Measurements from ENCODE around the gene HHAT. TPM values are rescaled to one million over a fixed set of nuclear protein-coding genes. Genes with fewer than 3 reads are reported as not detected.

Gene HHAT
- total and polyA plus RNA-seq, 4 donors = 1.9 to 3.9 (median 2.6) TPM

DNA sequence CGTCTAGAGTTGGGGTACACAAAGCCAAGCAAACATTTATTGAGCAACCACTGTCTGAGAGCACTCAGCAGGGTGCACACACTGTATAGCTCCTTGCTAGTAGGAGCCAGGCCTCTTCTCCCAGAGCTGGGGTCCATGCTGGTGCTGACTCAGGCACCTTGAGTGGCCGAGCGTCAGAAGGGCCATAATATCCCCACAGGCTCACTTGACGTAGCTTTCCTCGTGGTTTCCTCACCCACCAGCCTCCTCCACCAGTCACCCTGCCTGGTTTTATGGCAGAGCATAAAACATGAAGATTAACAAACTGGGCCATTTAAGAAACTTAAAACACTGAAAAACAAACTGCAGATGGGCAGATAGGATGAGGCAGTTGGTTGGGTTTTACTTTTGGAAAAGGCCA, 361.5 kb downstream of the HHAT start:
- no peaks in the 10 kb centered on the region for H3K9me3 ChIP-seq (ENCODE audit: control insufficient read depth, low read length)
- H3K4me3 ChIP-seq (ENCODE audit: low read length in 2 of 2) = no peak overlapping the region
- H3K27ac ChIP-seq (ENCODE audit: low read depth in 1 of 2, low read length in 2 of 2) = no peak overlapping the region
- no peaks in the 10 kb centered on the region for H3K4me1 ChIP-seq (ENCODE audit: control insufficient read depth in 1 of 2, insufficient read depth in 2 of 2, low read length in 2 of 2)
- 84 to 85% methylated on average over 5 of the region's 5 CpGs for WGBS, 2 donors
- ATAC-seq (ENCODE audit: low FRiP score) = no peak
- no peaks in the 10 kb centered on the region for H3K27me3 ChIP-seq (ENCODE audit: control insufficient read depth in 1 of 2, insufficient read depth in 2 of 2, low read length in 1 of 2)
- H3K36me3 ChIP-seq (ENCODE audit: control insufficient read depth in 1 of 2, insufficient read depth in 2 of 2, low read length in 1 of 2) = no peaks in the 10 kb centered on the region
- intact Hi-C loops (cut with DNase I) = no loop called here
- DNase-seq = no peak

DNA sequence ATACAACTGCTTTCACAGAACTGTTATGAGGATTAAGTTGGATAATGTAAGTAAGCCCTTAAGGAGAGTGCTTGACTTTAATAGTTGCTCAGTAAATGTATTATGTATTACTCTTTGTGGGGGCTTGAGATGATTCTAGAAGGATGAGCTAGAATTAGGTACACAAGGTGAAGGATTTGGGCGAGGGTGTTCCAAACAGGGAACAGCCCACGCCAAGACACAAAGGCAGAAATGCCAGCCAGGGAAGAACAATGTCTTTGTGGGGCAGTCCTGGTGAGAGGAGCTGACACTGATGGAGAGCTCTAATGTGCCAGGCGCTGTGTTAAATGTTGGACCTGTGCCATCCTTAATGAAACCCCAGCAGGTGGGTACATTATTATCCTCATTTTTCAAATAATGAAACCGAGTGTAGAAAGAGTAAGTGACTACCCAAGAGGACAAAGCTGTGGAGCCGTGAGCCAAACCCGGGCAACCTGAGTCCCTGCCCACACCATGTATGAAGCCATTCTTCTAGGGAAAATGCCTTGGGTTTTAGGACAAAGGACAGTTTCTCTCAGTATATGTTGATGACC, 362.4 kb downstream of the HHAT start:
- no peak overlapping the region for H3K4me3 ChIP-seq (ENCODE audit: low read length in 2 of 2)
- no peak overlapping the region for H3K27ac ChIP-seq (ENCODE audit: low read depth in 1 of 2, low read length in 2 of 2)
- H3K9me3 ChIP-seq (ENCODE audit: control insufficient read depth, low read length) = no peaks in the 10 kb centered on the region
- 93 to 95% methylated on average over 6 of the region's 6 CpGs for WGBS, 2 donors
- H3K36me3 ChIP-seq (ENCODE audit: control insufficient read depth in 1 of 2, insufficient read depth in 2 of 2, low read length in 1 of 2) = no peaks in the 10 kb centered on the region
- ATAC-seq (ENCODE audit: low FRiP score) = no peak
- no peaks in the 10 kb centered on the region for H3K27me3 ChIP-seq (ENCODE audit: control insufficient read depth in 1 of 2, insufficient read depth in 2 of 2, low read length in 1 of 2)
- H3K4me1 ChIP-seq (ENCODE audit: control insufficient read depth in 1 of 2, insufficient read depth in 2 of 2, low read length in 2 of 2) = no peaks in the 10 kb centered on the region
- DNase-seq = no peak
- intact Hi-C loops (cut with DNase I) = no loop called here

DNA sequence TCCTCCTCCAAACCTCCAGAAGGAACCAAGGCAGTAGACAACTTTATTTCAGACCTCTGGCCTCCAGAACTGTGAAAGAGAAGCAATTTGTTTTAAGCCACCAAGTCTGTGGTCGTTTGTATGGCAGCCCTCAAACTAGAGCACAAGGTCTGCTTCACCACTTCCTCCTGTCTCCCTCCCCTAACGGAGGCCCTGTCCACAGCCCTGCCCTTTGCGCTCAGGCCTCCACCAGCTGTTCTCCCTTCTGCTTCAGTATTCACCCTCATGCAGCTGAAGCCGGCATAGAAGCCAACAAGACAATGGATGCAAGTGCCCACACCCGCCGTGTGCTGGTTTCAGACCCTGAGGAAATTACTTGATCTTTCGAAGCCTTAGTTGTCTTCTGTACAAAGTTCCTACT, 364.1 kb downstream of the HHAT start:
- Histone ChIP-seq H3K4me3 (ENCODE audit: low read length in 2 of 2) (no peak overlapping the region), H3K27me3 (ENCODE audit: control insufficient read depth in 1 of 2, insufficient read depth in 2 of 2, low read length in 1 of 2) (no peaks in the 10 kb centered on the region), H3K36me3 (ENCODE audit: control insufficient read depth in 1 of 2, insufficient read depth in 2 of 2, low read length in 1 of 2) (no peaks in the 10 kb centered on the region), H3K27ac (ENCODE audit: low read depth in 1 of 2, low read length in 2 of 2) (no peak overlapping the region), H3K4me1 (ENCODE audit: control insufficient read depth in 1 of 2, insufficient read depth in 2 of 2, low read length in 2 of 2) (no peaks in the 10 kb centered on the region), H3K9me3 (ENCODE audit: control insufficient read depth, low read length) (no peaks in the 10 kb centered on the region)
- no peak for ATAC-seq (ENCODE audit: low FRiP score)
- 74 to 75% methylated on average over 7 of the region's 7 CpGs for WGBS, 2 donors
- no peak for DNase-seq
- intact Hi-C loops (cut with DNase I) = no loop called here

DNA sequence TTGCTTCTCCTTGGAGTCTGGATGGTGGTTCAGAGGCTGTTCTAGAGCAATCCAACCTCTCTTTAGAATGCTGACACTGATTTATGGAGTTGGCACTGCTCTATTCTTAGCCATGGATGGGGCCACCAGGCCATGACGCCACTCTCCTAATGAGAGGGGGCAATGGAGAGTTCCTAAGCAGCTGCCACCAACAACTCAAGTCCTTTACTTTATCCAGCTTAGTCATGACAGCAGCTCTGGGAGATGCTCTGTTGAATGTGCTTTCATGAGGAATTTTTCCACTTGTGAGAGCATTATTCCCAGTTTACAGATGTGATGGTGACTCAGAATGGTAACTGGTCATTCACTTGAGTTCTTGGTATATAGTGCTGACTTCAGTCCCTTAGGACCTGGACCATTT, 366.3 kb downstream of the HHAT start:
- no peak for ATAC-seq (ENCODE audit: low FRiP score)
- DNase-seq = no peak
- no peaks in the 10 kb centered on the region for H3K36me3 ChIP-seq (ENCODE audit: control insufficient read depth in 1 of 2, insufficient read depth in 2 of 2, low read length in 1 of 2)
- no peaks in the 10 kb centered on the region for H3K4me1 ChIP-seq (ENCODE audit: control insufficient read depth in 1 of 2, insufficient read depth in 2 of 2, low read length in 2 of 2)
- H3K9me3 ChIP-seq (ENCODE audit: control insufficient read depth, low read length) = no peaks in the 10 kb centered on the region
- H3K27me3 ChIP-seq (ENCODE audit: control insufficient read depth in 1 of 2, insufficient read depth in 2 of 2, low read length in 1 of 2) = no peaks in the 10 kb centered on the region
- no peak overlapping the region for H3K27ac ChIP-seq (ENCODE audit: low read depth in 1 of 2, low read length in 2 of 2)
- intact Hi-C loops (cut with DNase I) = no loop called here
- no peak overlapping the region for H3K4me3 ChIP-seq (ENCODE audit: low read length in 2 of 2)
- WGBS, 2 donors = 22 to 34% methylated on average over 1 of the region's 1 CpG

DNA sequence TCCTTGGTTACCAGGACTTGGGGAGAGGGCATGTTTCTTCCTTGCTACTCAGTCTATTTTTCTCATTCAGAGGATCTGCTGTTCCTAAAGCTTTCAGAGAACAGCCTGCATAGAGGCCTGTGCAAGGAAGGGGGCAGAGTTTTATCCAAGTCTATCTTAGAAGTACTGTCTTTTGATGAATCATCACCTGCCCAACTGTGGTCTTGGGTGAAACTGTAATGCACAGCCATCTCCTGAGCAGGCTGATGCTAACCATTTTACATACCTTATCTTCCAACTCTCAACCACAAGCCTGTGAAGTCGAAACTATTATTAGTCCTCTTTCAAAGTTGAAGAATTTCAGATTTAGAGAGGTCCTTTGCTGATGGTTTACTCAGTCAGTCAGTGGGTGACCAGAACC, 368.0 kb downstream of the HHAT start:
- H3K4me1 ChIP-seq (ENCODE audit: control insufficient read depth in 1 of 2, insufficient read depth in 2 of 2, low read length in 2 of 2) = no peaks in the 10 kb centered on the region
- no peaks in the 10 kb centered on the region for H3K36me3 ChIP-seq (ENCODE audit: control insufficient read depth in 1 of 2, insufficient read depth in 2 of 2, low read length in 1 of 2)
- ATAC-seq (ENCODE audit: low FRiP score) = no peak
- no peaks in the 10 kb centered on the region for H3K27me3 ChIP-seq (ENCODE audit: control insufficient read depth in 1 of 2, insufficient read depth in 2 of 2, low read length in 1 of 2)
- no peak overlapping the region for H3K27ac ChIP-seq (ENCODE audit: low read depth in 1 of 2, low read length in 2 of 2)
- no peak overlapping the region for H3K4me3 ChIP-seq (ENCODE audit: low read length in 2 of 2)
- intact Hi-C loops (cut with DNase I) = no loop called here
- H3K9me3 ChIP-seq (ENCODE audit: control insufficient read depth, low read length) = no peaks in the 10 kb centered on the region
- 73 to 85% methylated on average over 1 of the region's 1 CpG for WGBS, 2 donors
- DNase-seq = no peak

DNA sequence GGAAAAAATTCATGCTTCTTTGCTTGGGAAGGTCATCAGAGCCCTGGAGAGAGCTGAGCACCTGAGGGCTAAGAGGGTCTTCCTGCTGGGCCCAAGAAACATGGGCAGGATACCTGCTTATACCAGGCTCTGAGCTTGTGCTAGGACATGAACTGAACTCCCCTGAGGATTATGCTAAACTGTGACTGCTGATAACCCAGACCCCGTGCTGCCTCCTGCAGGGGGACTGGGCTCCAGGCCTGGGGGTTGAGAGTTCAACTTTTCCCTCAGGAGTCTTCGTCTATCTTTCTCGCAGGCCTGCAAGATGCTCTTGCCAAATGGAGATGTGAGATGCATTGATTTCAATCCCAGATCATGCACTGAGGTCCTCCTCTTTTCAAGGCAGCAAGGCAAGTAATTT, 368.5 kb downstream of the HHAT start:
- ATAC-seq (ENCODE audit: low FRiP score) (no peak), DNase-seq (no peak)
- Histone ChIP-seq H3K4me1 (ENCODE audit: control insufficient read depth in 1 of 2, insufficient read depth in 2 of 2, low read length in 2 of 2) (no peaks in the 10 kb centered on the region), H3K9me3 (ENCODE audit: control insufficient read depth, low read length) (no peaks in the 10 kb centered on the region), H3K27ac (ENCODE audit: low read depth in 1 of 2, low read length in 2 of 2) (no peak overlapping the region), H3K36me3 (ENCODE audit: control insufficient read depth in 1 of 2, insufficient read depth in 2 of 2, low read length in 1 of 2) (no peaks in the 10 kb centered on the region), H3K4me3 (ENCODE audit: low read length in 2 of 2) (no peak overlapping the region), H3K27me3 (ENCODE audit: control insufficient read depth in 1 of 2, insufficient read depth in 2 of 2, low read length in 1 of 2) (no peaks in the 10 kb centered on the region)
- WGBS, 2 donors = 58 to 62% methylated on average over 3 of the region's 3 CpGs
- intact Hi-C loops (cut with DNase I) = no loop called here

DNA sequence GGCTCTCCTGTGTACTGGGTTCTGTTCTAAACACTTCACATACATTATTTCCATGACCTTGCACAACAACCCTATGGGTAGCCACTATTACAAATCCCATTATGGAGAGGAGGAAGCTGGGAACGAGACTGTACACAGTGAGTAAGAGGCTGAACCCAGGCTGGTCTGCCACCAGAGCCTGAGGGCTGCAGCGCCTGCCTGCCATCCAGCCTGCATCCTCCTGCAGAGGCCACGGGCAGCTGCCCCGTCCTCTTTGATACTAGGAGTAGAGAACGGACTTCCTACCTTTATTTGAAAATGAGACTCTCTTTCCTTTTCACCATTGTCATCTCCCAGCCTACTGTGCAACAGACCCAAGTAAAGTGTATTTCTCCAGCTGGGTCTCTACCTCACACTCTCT, 370.0 kb downstream of the HHAT start:
- no peaks in the 10 kb centered on the region for H3K27me3 ChIP-seq (ENCODE audit: control insufficient read depth in 1 of 2, insufficient read depth in 2 of 2, low read length in 1 of 2)

DNA sequence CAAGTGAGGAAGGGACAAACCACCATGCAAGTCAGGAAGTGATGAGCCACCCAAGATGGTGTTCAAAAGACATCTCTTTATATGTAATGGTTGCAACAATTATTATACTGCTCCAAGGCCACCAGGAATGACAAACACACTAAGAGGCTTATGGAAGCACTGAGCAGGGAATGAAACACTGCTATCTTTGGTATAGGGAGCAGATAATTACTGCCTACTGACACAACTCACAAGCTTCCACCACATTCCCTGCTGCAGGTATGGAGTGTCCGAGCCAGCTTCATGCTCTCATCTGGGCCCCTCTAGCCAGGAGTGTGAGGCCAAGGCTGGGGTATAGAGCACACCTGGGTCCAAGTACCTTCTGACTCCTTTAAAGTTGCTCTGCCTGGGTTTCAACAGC, 371.4 kb downstream of the HHAT start:
- Histone ChIP-seq H3K27ac (ENCODE audit: low read depth in 1 of 2, low read length in 2 of 2) (no peak overlapping the region), H3K4me3 (ENCODE audit: low read length in 2 of 2) (no peak overlapping the region), H3K4me1 (ENCODE audit: control insufficient read depth in 1 of 2, insufficient read depth in 2 of 2, low read length in 2 of 2) (no peaks in the 10 kb centered on the region), H3K9me3 (ENCODE audit: control insufficient read depth, low read length) (no peaks in the 10 kb centered on the region), H3K27me3 (ENCODE audit: control insufficient read depth in 1 of 2, insufficient read depth in 2 of 2, low read length in 1 of 2) (no peaks in the 10 kb centered on the region), H3K36me3 (ENCODE audit: control insufficient read depth in 1 of 2, insufficient read depth in 2 of 2, low read length in 1 of 2) (no peaks in the 10 kb centered on the region)
- DNase-seq = no peak
- intact Hi-C loops (cut with DNase I) = no loop called here
- ATAC-seq (ENCODE audit: low FRiP score) = no peak
- WGBS, 2 donors = 86 to 88% methylated on average over 1 of the region's 1 CpG

More for the DNA sequence above, 370.0 kb downstream of the HHAT start:
- H3K4me3 ChIP-seq (ENCODE audit: low read length in 2 of 2) = no peak overlapping the region
- 95% methylated on average over 5 of the region's 5 CpGs for WGBS, 2 donors
- intact Hi-C loops (cut with DNase I) = no loop called here
- DNase-seq (no peak), ATAC-seq (ENCODE audit: low FRiP score) (no peak)
- H3K36me3 ChIP-seq (ENCODE audit: control insufficient read depth in 1 of 2, insufficient read depth in 2 of 2, low read length in 1 of 2) = no peaks in the 10 kb centered on the region
- no peaks in the 10 kb centered on the region for H3K9me3 ChIP-seq (ENCODE audit: control insufficient read depth, low read length)
- H3K4me1 ChIP-seq (ENCODE audit: control insufficient read depth in 1 of 2, insufficient read depth in 2 of 2, low read length in 2 of 2) = no peaks in the 10 kb centered on the region
- H3K27ac ChIP-seq (ENCODE audit: low read depth in 1 of 2, low read length in 2 of 2) = no peak overlapping the region

DNA sequence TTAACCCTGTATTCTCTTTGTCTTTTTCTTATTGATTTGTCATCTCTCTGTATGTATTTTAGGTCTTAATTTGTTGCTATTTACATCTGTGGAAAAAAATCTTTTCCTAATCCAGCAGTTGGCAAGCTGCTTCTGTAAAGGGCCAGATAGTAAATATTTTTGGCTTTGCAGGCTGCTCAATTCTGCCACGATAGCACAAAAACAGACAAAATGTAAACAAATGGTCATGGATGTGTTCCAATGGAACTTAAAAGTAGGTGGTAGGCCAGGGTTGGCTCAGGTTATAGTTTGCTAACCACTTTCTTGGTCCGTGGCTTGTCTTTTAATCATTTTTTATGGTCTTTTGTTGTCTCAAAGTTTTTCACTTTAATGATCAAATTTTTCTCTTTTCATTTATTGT, 371.8 kb downstream of the HHAT start:
- Histone ChIP-seq H3K4me3 (ENCODE audit: low read length in 2 of 2) (no peak overlapping the region), H3K36me3 (ENCODE audit: control insufficient read depth in 1 of 2, insufficient read depth in 2 of 2, low read length in 1 of 2) (no peaks in the 10 kb centered on the region), H3K27me3 (ENCODE audit: control insufficient read depth in 1 of 2, insufficient read depth in 2 of 2, low read length in 1 of 2) (no peaks in the 10 kb centered on the region), H3K27ac (ENCODE audit: low read depth in 1 of 2, low read length in 2 of 2) (no peak overlapping the region), H3K4me1 (ENCODE audit: control insufficient read depth in 1 of 2, insufficient read depth in 2 of 2, low read length in 2 of 2) (no peaks in the 10 kb centered on the region), H3K9me3 (ENCODE audit: control insufficient read depth, low read length) (no peaks in the 10 kb centered on the region)
- ATAC-seq (ENCODE audit: low FRiP score) (no peak), DNase-seq (no peak)
- intact Hi-C loops (cut with DNase I) = no loop called here
- WGBS, 2 donors = 5 to 49% methylated on average over 2 of the region's 2 CpGs
